H1 (cell line): Measurements from ENCODE around the gene RNF43. TPM values are rescaled to one million over a fixed set of nuclear protein-coding genes. Genes with fewer than 3 reads are reported as not detected.

Source experiments
- CTCF ChIA-PET: fragments of 300-600 bp; sonication (Branson Sonifier 250); formaldehyde crosslinking; loops from one replicate; lab custom pipeline; 2021; ENCODE audit not compliant: partially characterized antibody; lab: Charles Lee
- POLR2A ChIA-PET: fragments of 300-600 bp; sonication (Branson Sonifier 250); formaldehyde crosslinking; loops from one replicate; lab custom pipeline; 2021; ENCODE audit warnings: inconsistent platforms; ENCODE audit not compliant: partially characterized antibody; lab: Charles Lee
- DNase-seq, 2 experiments: peaks; one replicate each; pipeline versions ENCODE4 v3.0.0 to v3.0.0-alpha.2; 2010 to 2022; ENCODE audit warnings: low spot score in 2 of 2, low read depth in 1 of 2, mixed read lengths in 1 of 2
- FAIRE-seq: peaks from 2 replicates; lab custom pipeline; 2011; peaks lifted over from hg19 to GRCh38; lab: Jason Lieb, UNC
- H2AFZ ChIP-seq: 2 replicates; pipeline ENCODE4 v1.8.1; 2012; ENCODE audit warnings: low read length, inconsistent platforms
- H2AK5ac ChIP-seq: 2 replicates; pipeline ENCODE4 v1.6.1; 2013; ENCODE audit warnings: low read depth, low read length
- H2BK120ac ChIP-seq: replicated peaks from 2 replicates; pipeline ENCODE3; 2013; ENCODE audit warnings: low read depth, low read length, inconsistent platforms
- H2BK12ac ChIP-seq: 2 replicates; pipeline ENCODE4 v1.6.1; 2013; ENCODE audit warnings: low read depth, low read length
- H2BK15ac ChIP-seq: 2 replicates; pipeline ENCODE4 v1.6.1; 2013; ENCODE audit warnings: low read length
- H2BK20ac ChIP-seq: 2 replicates; pipeline ENCODE4 v1.6.1; 2013; ENCODE audit warnings: low read length
- H2BK5ac ChIP-seq: 2 replicates; pipeline ENCODE4 v1.6.1; 2013; ENCODE audit warnings: low read depth, low read length
- H3K14ac ChIP-seq: 2 replicates; pipeline ENCODE4 v1.6.1; 2013; ENCODE audit warnings: inconsistent platforms; ENCODE audit not compliant: insufficient read length
- H3K18ac ChIP-seq: 2 replicates; pipeline ENCODE4 v1.6.1; 2013; ENCODE audit warnings: low read length; ENCODE audit errors: extremely low read depth
- H3K23ac ChIP-seq: 2 replicates; pipeline ENCODE4 v1.6.1; 2013; ENCODE audit warnings: inconsistent platforms; ENCODE audit not compliant: insufficient read length
- H3K23me2 ChIP-seq: 2 replicates; pipeline ENCODE4 v1.6.1; 2013; ENCODE audit warnings: low read depth, low read length
- H3K27ac ChIP-seq: 2 replicates; pipeline ENCODE4 v1.6.1; 2011; ENCODE audit warnings: low read depth, low read length, inconsistent platforms
- H3K27me3 ChIP-seq, 4 experiments: replicated peaks in 1 of 4; 1 replicate in 1 of 4; 2 replicates in 3 of 4; pipeline versions ENCODE4 v1.6.1 to v1.8.1; 2011 to 2013; ENCODE audit warnings: low read length in 3 of 4, mild to moderate bottlenecking in 3 of 4, inconsistent platforms in 2 of 4, mixed read lengths in 2 of 4, moderate library complexity in 1 of 4; ENCODE audit not compliant: control insufficient read depth in 3 of 4, insufficient read depth in 3 of 4; ENCODE audit errors: extremely low read depth in 1 of 4
- H3K36me3 ChIP-seq, 4 experiments: 2 replicates each; pipeline versions ENCODE4 v1.6.1 to v1.8.1; 2011 to 2013; ENCODE audit warnings: mild to moderate bottlenecking in 4 of 4, low read length in 3 of 4, moderate library complexity in 2 of 4, control low read depth in 1 of 4, inconsistent platforms in 1 of 4; ENCODE audit not compliant: insufficient read depth in 4 of 4, control insufficient read depth in 2 of 4
- H3K4ac ChIP-seq: replicated peaks from 2 replicates; pipeline ENCODE3; 2013; ENCODE audit warnings: low read length, low read depth, mixed read lengths, inconsistent platforms; ENCODE audit not compliant: insufficient read length
- H3K4me1 ChIP-seq, 4 experiments: replicated peaks in 1 of 4; 1 replicate in 1 of 4; 2 replicates in 3 of 4; pipeline versions ENCODE4 v1.6.1 to v1.8.1; 2011 to 2013; ENCODE audit warnings: low read length in 3 of 4, inconsistent platforms in 2 of 4, mixed read lengths in 1 of 4; ENCODE audit not compliant: insufficient read depth in 4 of 4, control insufficient read depth in 3 of 4
- H3K4me2 ChIP-seq, 2 experiments: 2 replicates each; pipeline versions ENCODE4 v1.6.1 to v1.8.1; 2011 to 2013; ENCODE audit warnings: low read depth in 2 of 2, low read length in 2 of 2, control low read depth in 1 of 2, inconsistent platforms in 1 of 2, mild to moderate bottlenecking in 1 of 2; ENCODE audit not compliant: insufficient read depth in 1 of 2
- H3K4me3 ChIP-seq, 4 experiments: fragments of 200-600, 300-600 bp in 1 of 4; sonication (generic), shearing (Covaris generic), sonication (Bioruptor Twin) in 1 of 4; 2 replicates each; pipeline versions ENCODE4 v1.5.1 to v1.8.1; 2011 to 2016; ENCODE audit warnings: low read length in 4 of 4, low read depth in 3 of 4, control low read depth in 2 of 4, inconsistent platforms in 2 of 4, mild to moderate bottlenecking in 2 of 4, mixed read lengths in 1 of 4, moderate library complexity in 1 of 4; ENCODE audit not compliant: insufficient read depth in 2 of 4; ENCODE audit errors: extremely low read depth in 1 of 4
- H3K56ac ChIP-seq: replicated peaks from 2 replicates; pipeline ENCODE3; 2013; ENCODE audit warnings: low read depth, mild to moderate bottlenecking, mixed read lengths, low read length, inconsistent platforms; ENCODE audit not compliant: insufficient read length
- H3K79me1 ChIP-seq: 2 replicates; pipeline ENCODE4 v1.6.1; 2013; ENCODE audit warnings: low read depth, low read length, control low read depth
- H3K79me2 ChIP-seq, 2 experiments: 2 replicates each; pipeline versions ENCODE4 v1.6.1 to v1.8.1; 2012 to 2013; ENCODE audit warnings: low read length in 2 of 2, mild to moderate bottlenecking in 2 of 2, inconsistent platforms in 1 of 2; ENCODE audit not compliant: insufficient read depth in 2 of 2, control insufficient read depth in 1 of 2
- H3K9ac ChIP-seq, 4 experiments: replicated peaks in 1 of 4; 1 replicate in 1 of 4; 2 replicates in 3 of 4; pipeline versions ENCODE4 v1.6.1 to v1.8.1; 2011 to 2013; ENCODE audit warnings: low read depth in 3 of 4, low read length in 3 of 4, control low read depth in 2 of 4, mild to moderate bottlenecking in 2 of 4, moderate library complexity in 2 of 4, inconsistent platforms in 1 of 4; ENCODE audit errors: extremely low read depth in 1 of 4
- H3K9me3 ChIP-seq, 2 experiments: 2 replicates each; pipeline versions ENCODE4 v1.6.1 to v1.8.1; 2012 to 2013; ENCODE audit warnings: mild to moderate bottlenecking in 2 of 2, moderate library complexity in 2 of 2, control low read depth in 1 of 2, inconsistent platforms in 1 of 2, low read depth in 1 of 2, low read length in 1 of 2, mixed read lengths in 1 of 2; ENCODE audit not compliant: insufficient read depth in 2 of 2
- H4K20me1 ChIP-seq, 2 experiments: replicated peaks in 1 of 2; 2 replicates each; pipeline versions ENCODE3 to v1.8.1; 2011 to 2013; ENCODE audit warnings: inconsistent platforms in 2 of 2, low read length in 2 of 2, mild to moderate bottlenecking in 1 of 2; ENCODE audit not compliant: insufficient read depth in 2 of 2, control insufficient read depth in 1 of 2
- H4K5ac ChIP-seq: 2 replicates; pipeline ENCODE4 v1.6.1; 2013; ENCODE audit warnings: low read length, low read depth, mixed read lengths, inconsistent platforms; ENCODE audit not compliant: insufficient read length
- H4K8ac ChIP-seq: 2 replicates; pipeline ENCODE4 v1.8.0; 2013; ENCODE audit warnings: mild to moderate bottlenecking, moderate library complexity, low read length, inconsistent platforms; ENCODE audit not compliant: insufficient read depth; ENCODE audit errors: extremely low read depth
- H4K91ac ChIP-seq: replicated peaks from 2 replicates; pipeline ENCODE3; 2013; ENCODE audit warnings: low read length, mixed read lengths, inconsistent platforms; ENCODE audit not compliant: insufficient read length
- ASH2L ChIP-seq: fragments of 200-600, 300-600 bp; sonication (generic); IDR thresholded peaks from one replicate; pipeline ENCODE4 v1.7.1; 2017; ENCODE audit warnings: low read length
- CHD2 ChIP-seq: IDR thresholded peaks from 2 replicates; pipeline ENCODE4 v1.6.1; 2012; ENCODE audit warnings: low read length, improper control_type of control experiment
- HDAC6 ChIP-seq: IDR thresholded peaks from one replicate; pipeline ENCODE4 v1.7.1; 2012; ENCODE audit warnings: low read depth, mild to moderate bottlenecking, inconsistent platforms, low read length, moderate library complexity
- KDM4A ChIP-seq: IDR thresholded peaks from one replicate; pipeline ENCODE4 v1.7.1; 2012; ENCODE audit warnings: low read depth, mild to moderate bottlenecking, moderate library complexity, low read length, inconsistent platforms; ENCODE audit not compliant: severe bottlenecking
- KDM5A ChIP-seq: fragments of 200-600 bp; IDR thresholded peaks from 2 replicates; pipeline ENCODE4 v1.7.1; 2012; ENCODE audit warnings: mild to moderate bottlenecking, low read length, inconsistent platforms, mixed read lengths
- RNF2 ChIP-seq: fragments of 200-900, 300-1000 bp; sonication (generic); IDR thresholded peaks from 2 replicates; pipeline ENCODE4 v1.7.1; 2016; ENCODE audit warnings: borderline replicate concordance, low read depth, mild to moderate bottlenecking, antibody characterized with exemption, low read length; ENCODE audit not compliant: poor library complexity, severe bottlenecking; ENCODE audit errors: missing control alignments
- SIN3A ChIP-seq, 2 experiments: IDR thresholded peaks in 1 of 2; conservative IDR thresholded peaks in 1 of 2; 2 replicates each; pipeline ENCODE4 v1.6.1; 2011 to 2012; ENCODE audit warnings: low read length in 2 of 2, improper control_type of control experiment in 1 of 2, low read depth in 1 of 2, mild to moderate bottlenecking in 1 of 2
- TAF7 ChIP-seq: optimal IDR thresholded peaks from 2 replicates; pipeline ENCODE3; 2011; ENCODE audit warnings: low read depth, mild to moderate bottlenecking, inconsistent platforms, low read length, moderate library complexity, borderline replicate concordance
- YY1 ChIP-seq: IDR thresholded peaks from 2 replicates; pipeline ENCODE4 v1.6.1; 2011; ENCODE audit warnings: low read depth, mild to moderate bottlenecking, low read length
- ZNF274 ChIP-seq: IDR thresholded peaks from 2 replicates; pipeline ENCODE4 v1.7.0; 2012; ENCODE audit warnings: low read length, borderline replicate concordance; ENCODE audit errors: extremely low read depth
- WGBS, 2 experiments: shearing (Covaris generic) in 1 of 2; methylation state at CpG; one replicate each; pipeline versions ENCODE4 v1.1.6 to v1.1.7; 2013 to 2015; ENCODE audit warnings: low lambda C conversion rate in 2 of 2, mixed read lengths in 2 of 2, inconsistent platforms in 1 of 2, low coverage in 1 of 2, missing lambda C conversion rate in 1 of 2; ENCODE audit not compliant: insufficient replicate concordance in 2 of 2, insufficient coverage in 1 of 2, insufficient read length in 1 of 2; ENCODE audit errors: extremely low coverage in 1 of 2, missing lambda C conversion rate in 1 of 2; 5-methylcytosine and 5-hydroxymethylcytosine counted together
- polyA plus RNA-seq, 7 experiments: library from polyadenylated mRNA; depleted of rRNA in 3 of 7; stranded (reverse) in 5 of 7; unstranded in 2 of 7; fragments of >200 nt in 5 of 7; fragments of 200-250 nt in 2 of 7; gene quantifications; 1 replicate in 5 of 7; 2 replicates in 1 of 7; 4 replicates in 1 of 7; pipeline versions ENCODE4 v1.2.1 to v1.2.3, GENCODE V29; 2011 to 2013; ENCODE audit warnings: missing spikeins in 2 of 7, mixed read lengths in 2 of 7
- total RNA-seq: library from RNA; stranded (reverse); fragmentation: NEBNext Ultra II Directional; extraction: Animal tissue kit (Norgen Biotek cat#: 25700); gene quantifications from 2 replicates; pipeline ENCODE4 v1.2.1, GENCODE V29; 2021
- TF ChIP-seq, protein P1 (sequence below), 3 experiments: IDR thresholded peaks; 1 replicate in 2 of 3; 2 replicates in 1 of 3; pipeline versions ENCODE4 v1.5.1 to v1.6.1; 2011; ENCODE audit warnings: low read length in 3 of 3, mild to moderate bottlenecking in 3 of 3, inconsistent platforms in 2 of 3, low read depth in 1 of 3, moderate library complexity in 1 of 3; ENCODE audit not compliant: insufficient read depth in 1 of 3; ENCODE audit errors: control extremely low read depth in 1 of 3

The RNF43 gene
- total and polyA plus RNA-seq, 2 of the 8 experiments (the other 6 are each of a cell fraction or from before 2014, with no cell fraction given), result 0.89 to 1.5 TPM

GRCh38 chr17:58382872-58383242, 34.5 kb downstream of the RNF43 start:
- H2BK5ac ChIP-seq, result no peak overlapping the region
- WGBS, 2 experiments, result 89% methylated on average over 1 of the region's 1 CpG; no CpG with 5 or more reads in 1 of the 2 experiments
- H3K36me3 ChIP-seq, result no peaks in the 10 kb centered on the region
- no peaks in the 10 kb centered on the region for H3K79me1 ChIP-seq
- no peak overlapping the region for H3K56ac ChIP-seq
- ChIA-PET CTCF (interaction anchor here (0.8 to 2.1 kb wide), 4 partner anchors 23 to 78 kb away, joined by 3 to 5 read pairs (median 4); partner anchors contain the start of gene RNF43), POLR2A (interaction anchor here (1.5 kb wide), 1 partner anchor 30 kb away, joined by 7 read pairs; the partner anchor contains the start of gene SUPT4H1)
- no peak overlapping the region for H3K4me3 ChIP-seq
- no peaks in the 10 kb centered on the region for H4K20me1 ChIP-seq
- no peaks in the 10 kb centered on the region for H3K9me3 ChIP-seq
- no peaks in the 10 kb centered on the region for H3K23me2 ChIP-seq
- no peak overlapping the region for H2BK15ac ChIP-seq
- no peak for DNase-seq
- H3K23ac ChIP-seq, result no peak overlapping the region
- no peak overlapping the region for H3K4me2 ChIP-seq
- no peak overlapping the region for H3K18ac ChIP-seq
- no peak overlapping the region for H2BK20ac ChIP-seq
- H3K14ac ChIP-seq, result no peak overlapping the region
- no peak for FAIRE-seq
- no peak overlapping the region for H4K91ac ChIP-seq
- H3K4ac ChIP-seq, result no peak overlapping the region
- no peak overlapping the region; a peak in 1 of 7 replicates for H3K9ac ChIP-seq
- no peak overlapping the region for H4K8ac ChIP-seq
- peaks cover 0 to 1% (median under 1%) of the 10 kb centered on the region in 4 experiments; a peak in 2 of 7 replicates for H3K4me1 ChIP-seq
- no peak overlapping the region for H3K27ac ChIP-seq
- H3K79me2 ChIP-seq, result no peaks in the 10 kb centered on the region
- H2AK5ac ChIP-seq, result no peak overlapping the region
- no peak overlapping the region for H2BK120ac ChIP-seq
- H4K5ac ChIP-seq, result no peak overlapping the region
- H3K27me3 ChIP-seq, result no peaks in the 10 kb centered on the region
- H2BK12ac ChIP-seq, result no peak overlapping the region
- H2AFZ ChIP-seq, result no peak overlapping the region
- TF ChIP-seq, protein P1, sequence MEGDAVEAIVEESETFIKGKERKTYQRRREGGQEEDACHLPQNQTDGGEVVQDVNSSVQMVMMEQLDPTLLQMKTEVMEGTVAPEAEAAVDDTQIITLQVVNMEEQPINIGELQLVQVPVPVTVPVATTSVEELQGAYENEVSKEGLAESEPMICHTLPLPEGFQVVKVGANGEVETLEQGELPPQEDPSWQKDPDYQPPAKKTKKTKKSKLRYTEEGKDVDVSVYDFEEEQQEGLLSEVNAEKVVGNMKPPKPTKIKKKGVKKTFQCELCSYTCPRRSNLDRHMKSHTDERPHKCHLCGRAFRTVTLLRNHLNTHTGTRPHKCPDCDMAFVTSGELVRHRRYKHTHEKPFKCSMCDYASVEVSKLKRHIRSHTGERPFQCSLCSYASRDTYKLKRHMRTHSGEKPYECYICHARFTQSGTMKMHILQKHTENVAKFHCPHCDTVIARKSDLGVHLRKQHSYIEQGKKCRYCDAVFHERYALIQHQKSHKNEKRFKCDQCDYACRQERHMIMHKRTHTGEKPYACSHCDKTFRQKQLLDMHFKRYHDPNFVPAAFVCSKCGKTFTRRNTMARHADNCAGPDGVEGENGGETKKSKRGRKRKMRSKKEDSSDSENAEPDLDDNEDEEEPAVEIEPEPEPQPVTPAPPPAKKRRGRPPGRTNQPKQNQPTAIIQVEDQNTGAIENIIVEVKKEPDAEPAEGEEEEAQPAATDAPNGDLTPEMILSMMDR (IDR thresholded peaks at IDR 0.05; ENCODE audit: control extremely low read depth in 1 of 3, insufficient read depth in 1 of 3, low read depth in 1 of 3, low read length in 3 of 3), result no peak
- TF ChIP-seq KDM5A (no peak), SIN3A (conservative IDR thresholded peaks at IDR 0.05 in 1 of 2, IDR thresholded peaks at IDR 0.05 in 1 of 2; ENCODE audit: low read depth in 1 of 2, low read length in 2 of 2) (no peak), CHD2 (no peak), YY1 (no peak), KDM4A (no peak), RNF2 (no peak), HDAC6 (no peak), ZNF274 (no peak), ASH2L (no peak), TAF7 (no peak)
